ENCODE results near the gene ITCH.
"Not testable (repeated sequence)": the region's sequence is repeated elsewhere in the genome, so short reads cannot be mapped to it uniquely, and the experiment has no call there.

DNA sequence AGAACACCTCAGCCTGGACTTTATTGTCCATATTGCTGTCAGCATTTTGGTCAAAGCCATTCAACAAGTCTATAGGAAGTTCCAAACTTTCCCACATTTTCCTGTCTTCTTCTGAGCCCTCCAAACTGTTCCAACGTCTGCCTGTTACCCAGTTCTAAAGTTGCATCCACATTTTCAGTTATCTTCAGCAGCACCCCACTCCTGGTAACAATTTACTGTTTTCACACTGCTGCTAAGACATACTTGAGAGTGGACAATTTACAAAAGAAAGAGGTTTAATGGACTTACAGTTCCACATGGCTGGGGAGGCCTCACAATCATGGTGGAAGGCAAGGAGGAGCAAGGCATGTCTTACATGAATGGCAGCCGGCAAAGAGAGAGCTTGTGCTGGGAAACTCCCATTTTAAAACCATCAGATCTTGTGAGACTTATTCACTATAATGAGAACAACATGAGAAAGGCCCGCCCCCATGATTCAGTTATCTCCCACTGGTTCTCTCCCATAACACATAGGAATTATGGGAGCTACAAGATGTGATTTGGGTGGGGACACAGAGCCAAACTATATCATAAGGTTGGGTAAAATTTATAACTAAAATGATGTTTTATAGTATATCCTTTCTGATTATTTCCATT lies 120.6 kb downstream of the ITCH start:
- TF ChIP-seq POLR2A, CTCF (IDR thresholded peaks at IDR 0.05): not testable (repeated sequence)
